Neural cell (in vitro differentiated cells): Measurements from ENCODE around the gene KIF16B. TPM values are rescaled to one million over a fixed set of nuclear protein-coding genes. Genes with fewer than 3 reads are reported as not detected.

Experiments used
- H2AFZ ChIP-seq: fragments of 200-600, 300-800 bp; sonication (generic), shearing (Covaris generic); 2 replicates; pipeline ENCODE4 v1.6.0; 2014; ENCODE audit warnings: low read depth, mild to moderate bottlenecking, antibody characterized with exemption, low read length, moderate library complexity
- H3F3A ChIP-seq: fragments of 200-600 bp; shearing (Covaris generic); 2 replicates; pipeline ENCODE4 v1.6.1; 2016; ENCODE audit warnings: mild to moderate bottlenecking, moderate library complexity, mixed read lengths, antibody characterized with exemption, low read length; ENCODE audit not compliant: insufficient read depth, poor library complexity, severe bottlenecking
- H3K27ac ChIP-seq: fragments of 200-600, 300-800 bp; sonication (generic), shearing (Covaris generic); 2 replicates; pipeline ENCODE4 v1.5.1; 2014; ENCODE audit warnings: mild to moderate bottlenecking, low read length, moderate library complexity
- H3K27me3 ChIP-seq: fragments of 300-800, 200-600 bp; sonication (generic), shearing (Covaris generic); 2 replicates; pipeline ENCODE4 v1.6.0; 2014; ENCODE audit warnings: mild to moderate bottlenecking, low read depth, low read length, moderate library complexity; ENCODE audit not compliant: insufficient read depth
- H3K36me3 ChIP-seq: fragments of 300-800, 200-600 bp; sonication (generic), shearing (Covaris generic); 2 replicates; pipeline ENCODE4 v1.5.1; 2014; ENCODE audit warnings: mild to moderate bottlenecking, antibody characterized with exemption, low read length, moderate library complexity; ENCODE audit not compliant: insufficient read depth
- H3K4me2 ChIP-seq: fragments of 300-800, 200-600 bp; sonication (generic), shearing (Covaris generic); 2 replicates; pipeline ENCODE4 v1.6.0; 2014; ENCODE audit warnings: mild to moderate bottlenecking, low read length
- H3K4me3 ChIP-seq: fragments of 300-800, 200-600 bp; sonication (generic), shearing (Covaris generic); 2 replicates; pipeline ENCODE4 v1.5.1; 2014; ENCODE audit warnings: mild to moderate bottlenecking, low read length, moderate library complexity
- H3K79me2 ChIP-seq: fragments of 200-600 bp; shearing (Covaris generic); replicated peaks from 2 replicates; pipeline ENCODE4 v1.6.0; 2014; ENCODE audit warnings: mild to moderate bottlenecking, low read length, moderate library complexity; ENCODE audit not compliant: insufficient read depth
- H3K9ac ChIP-seq: fragments of 300-800, 200-600 bp; sonication (generic), shearing (Covaris generic); 2 replicates; pipeline ENCODE4 v1.6.1; 2016; ENCODE audit warnings: mild to moderate bottlenecking, low read length, mixed read lengths
- H3K9me2 ChIP-seq: fragments of 200-600 bp; shearing (Covaris generic); 2 replicates; pipeline ENCODE4 v1.6.1; 2016; ENCODE audit warnings: mild to moderate bottlenecking, low read length, mixed read lengths; ENCODE audit not compliant: insufficient read depth
- H3K9me3 ChIP-seq: fragments of 200-600, 300-800 bp; sonication (generic), shearing (Covaris generic); 2 replicates; pipeline ENCODE4 v1.6.1; 2016; ENCODE audit warnings: mild to moderate bottlenecking, mixed run types, low read length, moderate library complexity, mixed read lengths
- H4K20me1 ChIP-seq: fragments of 200-600 bp; shearing (Covaris generic); 2 replicates; pipeline ENCODE4 v1.6.1; 2016; ENCODE audit warnings: mild to moderate bottlenecking, mixed run types; ENCODE audit not compliant: insufficient read depth
- CTCF ChIP-seq: fragments of 450-650 bp; IDR thresholded peaks from 2 replicates; pipeline ENCODE4 v1.5.1; 2014; ENCODE audit warnings: antibody characterized with exemption, mild to moderate bottlenecking, moderate library complexity; ENCODE audit not compliant: poor library complexity, severe bottlenecking
- EP300 ChIP-seq: fragments of 450-650 bp; conservative IDR thresholded peaks from 2 replicates; pipeline ENCODE4 v1.6.1; 2014; ENCODE audit warnings: antibody characterized with exemption, mild to moderate bottlenecking, moderate library complexity; ENCODE audit not compliant: poor library complexity, severe bottlenecking
- EZH2 ChIP-seq: fragments of 200-600, 300-800 bp; shearing (Covaris generic), sonication (generic); IDR thresholded peaks from 2 replicates; pipeline ENCODE4 v1.6.1; 2014; ENCODE audit warnings: antibody characterized with exemption, low read length, borderline replicate concordance, mild to moderate bottlenecking; ENCODE audit not compliant: insufficient read depth, poor library complexity, severe bottlenecking
- MXI1 ChIP-seq: fragments of 450-650 bp; conservative IDR thresholded peaks from 2 replicates; pipeline ENCODE4 v1.6.1; 2014; ENCODE audit warnings: antibody characterized with exemption, mild to moderate bottlenecking; ENCODE audit not compliant: poor library complexity, severe bottlenecking
- POLR2AphosphoS5 ChIP-seq: IDR thresholded peaks from 2 replicates; pipeline ENCODE4 v1.6.1; 2012
- RAD21 ChIP-seq: fragments of 450-650 bp; conservative IDR thresholded peaks from 2 replicates; pipeline ENCODE4 v1.6.1; 2014; ENCODE audit warnings: antibody characterized with exemption, mild to moderate bottlenecking, moderate library complexity
- REST ChIP-seq: IDR thresholded peaks from 2 replicates; pipeline ENCODE4 v1.6.1; 2012; ENCODE audit warnings: borderline replicate concordance
- SMC3 ChIP-seq: fragments of 450-650 bp; conservative IDR thresholded peaks from 2 replicates; pipeline ENCODE4 v1.6.1; 2014; ENCODE audit warnings: antibody characterized with exemption, mild to moderate bottlenecking, moderate library complexity; ENCODE audit not compliant: poor library complexity
- TAF1 ChIP-seq: IDR thresholded peaks from 2 replicates; pipeline ENCODE4 v1.6.1; 2012; ENCODE audit warnings: low read depth
- polyA minus RNA-seq: library from RNA; depleted of rRNA, polyadenylated mRNA; stranded (reverse); fragments of >200 nt; gene quantifications from 2 replicates; pipeline ENCODE4 v1.2.3, GENCODE V29; 2014
- polyA plus RNA-seq: library from polyadenylated mRNA; depleted of rRNA; stranded (reverse); fragments of >200 nt; gene quantifications from 2 replicates; pipeline ENCODE4 v1.2.3, GENCODE V29; 2014

KIF16B gene
- polyA plus RNA-seq = 3.0 and 3.8 TPM in 2 replicates
- 15.6 and 18.6 TPM in 2 replicates for polyA minus RNA-seq

- peak within 1 kb of the TSS; percentile 89 for H3K4me3 ChIP-seq
- H3K27ac ChIP-seq = no peak within 1 kb of the TSS
- H3K36me3 ChIP-seq = no peaks in the 10 kb centered on the region
- peak within 1 kb of the TSS; percentile 66 for H3K9ac ChIP-seq
- peak within 1 kb of the TSS; percentile 79 for H3K4me2 ChIP-seq
- H3F3A ChIP-seq = no peaks in the 10 kb centered on the region
- H3K27me3 ChIP-seq = peaks cover 3% of the 10 kb centered on the region
- no peaks in the 10 kb centered on the region for H3K9me2 ChIP-seq
- peak within 1 kb of the TSS; percentile 78 for H2AFZ ChIP-seq
- no peaks in the 10 kb centered on the region for H4K20me1 ChIP-seq
- peaks cover 2% of the 10 kb centered on the region for H3K79me2 ChIP-seq
- H3K9me3 ChIP-seq = no peaks in the 10 kb centered on the region
- TF ChIP-seq MXI1 = peak; percentile 57
- peak; percentile 54 for TF ChIP-seq RAD21
- TF ChIP-seq EP300 = no peak
- TF ChIP-seq SMC3 = peak; percentile 63
- peak; percentile 29 for TF ChIP-seq CTCF
Observed at GRCh38 chr20:16573001-16573965, at the start of gene KIF16B. Gene KIF16B, minus strand, starts transcription at chr20:16573448. Its CDS starts 173 bp downstream, at chr20:16573275.

- Histone ChIP-seq H3K9me3 (no peaks in the 10 kb centered on the region), H3F3A (no peaks in the 10 kb centered on the region), H3K9ac (no peak overlapping the region), H3K4me3 (no peak overlapping the region), H2AFZ (no peak overlapping the region), H4K20me1 (no peaks in the 10 kb centered on the region), H3K79me2 (no peaks in the 10 kb centered on the region), H3K27ac (no peak overlapping the region), H3K4me2 (no peak overlapping the region), H3K9me2 (no peaks in the 10 kb centered on the region), H3K27me3 (no peaks in the 10 kb centered on the region), H3K36me3 (no peaks in the 10 kb centered on the region)
- TF ChIP-seq REST (no peak), EP300 (no peak), EZH2 (no peak), MXI1 (no peak), CTCF (no peak), POLR2AphosphoS5 (no peak), SMC3 (no peak), TAF1 (no peak), RAD21 (no peak)
Observed at GRCh38 chr20:16622501-16622900, 49.3 kb upstream of the KIF16B start.
